GM18868 (cell line): ENCODE data around the gene KIAA0825.
A peak's percentile ranks its signal among the peaks of the same experiment; 100 is the strongest.
"Not testable (repeated sequence)": the region's sequence is repeated elsewhere in the genome, so short reads cannot be mapped to it uniquely, and the experiment has no call there.

Source experiments
- ATAC-seq: cut with Tn5 transposase; IDR thresholded peaks from one replicate; pipeline ENCODE4 v1.9.1; 2021; ENCODE audit warnings: mild to moderate bottlenecking, moderate library complexity; ENCODE audit not compliant: unreplicated experiment

The KIAA0825 gene

GRCh38 chr5:94125107-94125506 is 493.3 kb downstream of the KIAA0825 start:
- no peak for ATAC-seq

GRCh38 chr5:94116317-94116716 is 502.1 kb downstream of the KIAA0825 start:
- not testable (repeated sequence) for ATAC-seq

DNA sequence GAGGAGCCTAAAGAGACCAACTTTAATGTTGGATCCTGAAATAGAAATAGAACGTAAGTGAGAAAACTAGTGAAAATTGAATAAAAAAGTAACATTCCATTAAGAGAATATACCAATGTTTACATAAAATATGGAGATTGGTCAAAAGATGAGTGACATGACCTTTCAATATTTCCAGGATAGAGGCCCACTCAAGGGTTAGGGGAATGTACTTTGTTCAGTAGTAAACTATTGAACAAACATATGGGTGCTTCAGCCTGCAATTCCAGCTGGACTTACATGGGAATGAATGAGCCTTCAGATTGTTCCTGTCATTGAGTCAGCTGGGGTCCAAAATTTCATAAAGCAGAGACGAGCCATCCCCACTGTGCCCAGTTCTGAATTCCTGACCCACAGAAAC is 505.3 kb downstream of the KIAA0825 start:
- no peak for ATAC-seq

DNA sequence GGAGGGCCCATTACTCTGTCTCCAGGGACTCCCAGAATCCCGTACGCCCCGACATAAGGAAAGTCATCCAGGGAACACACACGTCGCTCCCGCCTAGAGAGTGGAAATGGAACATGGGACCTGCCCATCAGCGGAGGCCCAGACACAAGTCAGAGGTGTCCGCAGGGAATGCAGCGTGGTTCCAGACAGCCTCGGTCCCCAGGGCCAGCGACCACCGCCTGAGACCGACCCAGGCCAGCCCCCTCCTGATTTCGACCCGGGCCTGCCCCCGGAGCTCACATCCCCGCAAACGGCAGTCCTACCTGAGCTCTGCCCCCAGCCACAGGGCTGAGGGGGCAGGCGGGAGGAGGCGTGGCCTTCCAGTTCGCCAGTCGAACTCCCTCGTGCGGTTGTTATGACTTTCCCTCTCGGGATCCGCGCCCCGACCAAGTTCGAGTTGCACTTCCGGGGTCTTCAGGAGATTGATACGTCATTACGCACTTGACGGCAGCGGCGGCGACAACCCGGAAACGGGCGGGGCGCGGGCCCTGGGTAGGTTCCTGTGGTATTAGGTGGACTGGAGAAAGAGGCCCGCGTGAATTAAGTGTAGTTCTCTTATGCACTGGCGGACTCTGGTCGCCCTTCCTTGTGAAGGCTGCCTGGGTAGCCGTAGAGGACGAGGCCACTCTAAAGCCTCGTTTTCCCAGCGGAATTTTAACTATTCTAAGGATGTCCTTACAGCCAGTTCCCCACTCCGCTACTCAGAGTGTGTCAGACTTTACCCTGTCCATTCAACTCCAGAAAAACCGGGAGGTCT is 507.0 kb downstream of the KIAA0825 start:
- ATAC-seq: peak; percentile 99

DNA sequence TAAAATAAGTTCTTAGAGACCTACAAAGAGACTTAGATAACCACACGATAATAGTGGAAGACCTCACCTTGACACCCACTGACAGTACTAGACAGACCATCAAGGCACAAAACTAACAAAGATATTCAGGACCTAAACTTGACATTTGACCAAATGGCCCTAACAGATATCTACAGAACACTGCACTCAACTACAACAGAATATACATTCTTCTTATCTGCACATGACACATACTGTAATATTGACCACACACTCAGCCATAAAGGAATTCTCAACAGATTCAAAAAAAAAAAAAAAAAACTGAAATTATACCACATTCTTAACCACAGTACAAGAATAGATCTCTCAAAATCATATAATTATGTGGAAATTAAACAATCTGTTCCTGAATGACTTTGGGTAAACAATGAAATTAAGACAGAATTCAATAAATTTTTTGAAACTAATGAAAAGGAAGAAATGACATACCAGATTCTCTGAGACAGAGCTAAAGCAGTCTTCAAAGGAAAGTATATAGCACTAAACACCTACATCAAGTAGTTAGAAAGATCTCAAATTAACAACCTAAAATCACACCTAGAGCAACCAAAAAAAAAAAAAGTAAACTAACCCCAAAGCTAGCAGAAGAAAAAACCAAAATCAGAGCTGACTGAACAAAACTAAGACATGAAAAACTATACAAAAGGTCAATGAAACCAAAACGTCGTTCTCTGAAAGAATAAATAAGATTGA is 514.7 kb downstream of the KIAA0825 start:
- ATAC-seq: no peak
